Measurements from ENCODE around the gene GNG12.

Gene GNG12

DNA sequence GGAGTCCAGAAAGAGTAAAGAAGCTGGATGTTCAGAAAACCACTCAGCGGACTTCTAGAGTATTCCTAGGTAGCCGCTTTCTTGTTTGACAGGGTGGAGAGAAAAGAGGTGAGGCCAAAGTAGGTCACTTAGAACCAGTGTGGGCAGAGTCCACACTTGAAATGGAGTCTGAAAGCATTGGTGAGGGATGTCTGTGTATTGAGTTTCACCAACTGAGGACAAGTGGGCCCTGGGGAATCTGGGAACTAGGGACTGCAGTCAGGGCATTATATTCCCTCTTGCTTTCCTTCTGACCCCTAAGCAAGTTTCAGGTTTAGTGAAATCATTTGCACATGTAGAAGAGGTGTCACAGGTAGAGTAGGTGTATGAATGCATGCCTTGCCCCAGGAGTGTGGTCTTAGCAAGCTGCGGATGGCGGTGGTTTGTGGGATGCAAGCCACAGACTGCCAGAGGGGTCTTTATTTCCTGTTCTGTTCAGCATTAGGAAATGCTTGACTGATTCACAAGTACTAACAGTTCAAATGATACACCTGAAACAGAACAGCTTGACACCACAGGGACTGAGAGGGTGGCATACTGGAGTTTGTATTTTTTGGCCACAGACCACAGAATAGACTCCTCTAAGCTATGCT, 1.1 kb upstream of the GNG12 start:
- H3K27ac ChIP-seq: no peak overlapping the region
- TF ChIP-seq CTCF (conservative IDR thresholded peaks at IDR 0.05): no peak

- peak overlapping the region; percentile 90 for H3K27ac ChIP-seq
- TF ChIP-seq CTCF (conservative IDR thresholded peaks at IDR 0.05): no peak
Observed at GRCh38 chr1:67833602-67833940, 304 bp upstream of the GNG12 start.

GRCh38 chr1:67831850-67832513, 1.3 kb downstream of the GNG12 start:
- peak overlapping the region; percentile 90 for H3K27ac ChIP-seq
- no peak for TF ChIP-seq CTCF (conservative IDR thresholded peaks at IDR 0.05)

GRCh38 chr1:67830928-67831830, 2.1 kb downstream of the GNG12 start:
- peak overlapping the region; percentile 90 for H3K27ac ChIP-seq
- TF ChIP-seq CTCF (conservative IDR thresholded peaks at IDR 0.05): no peak

DNA sequence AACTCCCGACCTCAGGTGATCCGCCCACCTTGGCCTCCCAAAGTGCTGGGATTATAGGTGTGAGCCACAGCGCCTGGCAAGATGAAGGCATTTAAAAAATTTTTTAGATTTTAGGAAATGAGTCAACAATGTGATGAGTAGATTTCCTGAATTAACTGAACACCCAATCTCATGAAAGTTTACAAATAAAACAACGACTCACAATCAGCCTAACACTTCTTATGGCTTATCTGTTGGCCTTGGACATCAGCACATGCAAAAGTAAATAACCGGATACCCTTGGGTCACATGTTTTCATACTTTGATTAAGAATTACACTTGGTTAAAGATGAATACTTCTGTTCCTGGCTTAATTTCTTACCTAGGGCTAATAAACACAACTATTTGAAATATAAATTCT, 3.0 kb downstream of the GNG12 start:
- H3K27ac ChIP-seq: no peak overlapping the region
- TF ChIP-seq CTCF (conservative IDR thresholded peaks at IDR 0.05): no peak

GRCh38 chr1:67827688-67828087, 5.6 kb downstream of the GNG12 start:
- TF ChIP-seq CTCF (conservative IDR thresholded peaks at IDR 0.05): no peak
- H3K27ac ChIP-seq: no peak overlapping the region

- no peak for TF ChIP-seq CTCF (conservative IDR thresholded peaks at IDR 0.05)
- no peak overlapping the region for H3K27ac ChIP-seq
Observed at GRCh38 chr1:67825591-67825990, 7.7 kb downstream of the GNG12 start.
